HG03066 (cell line): Measurements from ENCODE around the gene PCBP3.

ENCODE experiments used
- ATAC-seq: cut with Tn5 transposase; IDR thresholded peaks from one replicate; pipeline ENCODE4 v1.9.1; 2021; ENCODE audit warnings: low read depth; ENCODE audit not compliant: unreplicated experiment

The PCBP3 gene

DNA sequence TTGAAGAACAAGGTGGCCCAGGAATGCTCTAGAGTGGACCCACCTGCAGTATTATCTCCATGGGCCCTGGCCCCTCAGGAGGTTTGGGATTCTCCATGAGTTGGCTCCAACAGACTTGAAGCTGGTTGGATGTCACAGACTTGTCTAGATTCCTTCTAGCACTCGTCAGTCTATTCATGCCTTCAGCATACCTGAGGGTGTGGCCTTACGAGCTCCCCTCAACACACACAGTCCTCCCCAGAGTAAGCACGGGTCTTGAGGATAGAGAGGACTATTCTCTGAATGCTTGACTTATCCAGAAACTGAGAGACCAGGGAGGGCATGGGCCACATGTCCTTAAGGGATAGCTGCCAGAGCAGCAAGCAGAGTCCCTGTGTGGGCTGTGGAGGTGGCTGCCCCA is 292.1 kb downstream of the PCBP3 start:
- no peak for ATAC-seq

- ATAC-seq, result no peak
Measured at GRCh38 chr21:45937721-45938452, 294.4 kb downstream of the PCBP3 start.

GRCh38 chr21:45938453-45938755 is 294.9 kb downstream of the PCBP3 start:
- no peak for ATAC-seq

DNA sequence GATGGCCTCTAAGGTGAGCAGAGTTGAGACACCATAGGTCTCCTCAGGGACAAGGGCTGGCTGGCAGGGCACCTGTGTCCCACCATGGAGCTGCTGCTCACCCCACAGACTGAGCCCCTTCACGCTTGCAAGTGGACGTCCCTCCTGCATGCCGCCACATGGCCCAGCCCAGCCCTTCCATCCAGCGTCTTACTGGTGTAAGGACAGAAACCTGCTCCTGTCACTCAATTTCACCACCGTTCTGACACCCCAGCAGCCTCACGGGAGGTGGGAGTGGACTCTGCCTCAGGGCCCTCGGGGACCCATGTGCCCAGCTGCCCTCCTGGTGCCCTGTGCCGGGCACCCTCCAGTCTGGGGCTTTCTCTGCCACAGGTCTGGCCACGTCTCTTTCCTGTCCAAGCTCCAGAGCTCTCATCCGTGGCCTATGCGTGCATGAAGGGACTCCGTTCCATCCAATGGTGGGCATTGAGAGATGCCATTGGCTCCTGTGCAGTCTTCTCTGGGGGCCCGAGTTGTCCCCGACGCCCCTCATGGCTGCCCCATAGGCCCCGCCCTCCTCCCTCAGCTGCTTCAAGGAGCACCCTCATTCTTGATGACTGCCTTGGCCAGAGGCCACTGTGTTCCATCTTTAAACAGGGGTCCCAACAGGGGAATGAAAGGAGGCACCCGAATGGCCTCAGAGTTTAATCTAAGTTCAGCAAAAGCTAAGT is 295.4 kb downstream of the PCBP3 start:
- no peak for ATAC-seq

DNA sequence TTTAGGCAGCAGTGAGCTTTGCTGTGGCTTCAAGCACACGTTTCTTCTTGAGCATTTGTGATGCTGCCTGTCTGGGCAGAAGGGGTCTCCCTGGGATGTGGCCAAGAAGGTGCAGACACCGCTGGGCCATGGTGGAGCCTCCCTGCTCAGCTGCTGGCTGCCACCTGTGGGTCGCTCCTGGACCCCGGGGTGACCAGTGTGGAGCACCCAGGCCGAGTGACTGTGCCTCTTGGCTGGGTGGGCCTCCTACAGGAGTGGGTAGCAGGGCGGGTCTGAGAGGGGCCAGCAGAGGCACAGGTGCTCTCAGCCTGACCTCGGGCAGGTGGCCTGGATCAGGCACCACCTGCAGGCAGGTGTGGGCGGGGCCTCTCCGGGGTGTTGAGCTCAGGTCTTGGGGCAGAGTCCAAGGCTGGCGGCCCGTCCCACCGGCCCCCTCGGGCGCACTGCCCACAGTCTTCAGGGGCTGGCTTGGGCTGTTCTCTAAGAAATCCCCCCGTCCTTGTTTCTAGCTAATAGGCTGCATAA is 296.1 kb downstream of the PCBP3 start:
- ATAC-seq, result no peak

- no peak for ATAC-seq
Measured at GRCh38 chr21:45940091-45940490, 296.6 kb downstream of the PCBP3 start.

- no peak for ATAC-seq
Measured at GRCh38 chr21:45940621-45941337, 297.3 kb downstream of the PCBP3 start.

- ATAC-seq, result no peak
Measured at GRCh38 chr21:45941338-45941710, 297.8 kb downstream of the PCBP3 start.

GRCh38 chr21:45941717-45942546 is 298.4 kb downstream of the PCBP3 start:
- no peak for ATAC-seq

GRCh38 chr21:45942755-45943629 is 299.5 kb downstream of the PCBP3 start:
- no peak for ATAC-seq

GRCh38 chr21:45943630-45944540 is 300.4 kb downstream of the PCBP3 start:
- no peak for ATAC-seq

- ATAC-seq, result no peak
Measured at GRCh38 chr21:45944601-45945000, 301.1 kb downstream of the PCBP3 start.

GRCh38 chr21:45945066-45945867 is 301.7 kb downstream of the PCBP3 start:
- ATAC-seq, result no peak

GRCh38 chr21:45945868-45946210 is 302.3 kb downstream of the PCBP3 start:
- ATAC-seq, result no peak

GRCh38 chr21:45947296-45947695 is 303.8 kb downstream of the PCBP3 start:
- ATAC-seq, result no peak

GRCh38 chr21:45947716-45948255 is 304.3 kb downstream of the PCBP3 start:
- ATAC-seq, result no peak

- no peak for ATAC-seq
Measured at GRCh38 chr21:45948576-45949141, 305.1 kb downstream of the PCBP3 start.
